B cell (primary cell): Measurements from ENCODE around the gene NR4A1. TPM values are rescaled to one million over a fixed set of nuclear protein-coding genes. Genes with fewer than 3 reads are reported as not detected.
A peak's percentile ranks its signal among the peaks of the same experiment; 100 is the strongest.

Experiments used
- ATAC-seq: fragments of 200-7000 bp; cut with Tn5 transposase; one replicate; pipeline ENCODE4 v1.10.0; 2021; ENCODE audit warnings: low read depth, mild to moderate bottlenecking, moderate number of reproducible peaks, moderate library complexity
- CTCF ChIA-PET: fragments of 350-600 bp; sonication (Branson Sonifier 250); formaldehyde crosslinking; loops from one replicate; lab custom pipeline; 2021; ENCODE audit warnings: antibody characterized with exemption, inconsistent platforms; lab: Charles Lee
- POLR2A ChIA-PET: fragments of 350-600 bp; sonication (Branson Sonifier 250); formaldehyde crosslinking; loops from one replicate; lab custom pipeline; 2021; ENCODE audit warnings: antibody characterized with exemption; lab: Charles Lee
- DNase-seq: peaks from one replicate; pipeline ENCODE4 v3.0.0; 2013
- H2AFZ ChIP-seq: 2 replicates; pipeline ENCODE4 v1.6.1; 2012; ENCODE audit warnings: mild to moderate bottlenecking, low read depth, low read length; ENCODE audit not compliant: insufficient read depth, poor library complexity, severe bottlenecking
- H3K27ac ChIP-seq, 2 donors: 1 replicate in 1 of 2; 2 replicates in 1 of 2; pipeline ENCODE4 v1.5.1; 2012 to 2013; ENCODE audit warnings: low read length in 2 of 2, mild to moderate bottlenecking in 2 of 2, moderate library complexity in 1 of 2
- H3K27me3 ChIP-seq, 4 experiments: fragments of 200-600 bp in 1 of 4; sonication (generic) in 1 of 4; replicated peaks in 1 of 4; 1 replicate in 2 of 4; 2 replicates in 2 of 4; pipeline versions ENCODE4 v1.6.1 to v1.7.0; 2013 to 2016; ENCODE audit warnings: low read length in 3 of 4, mild to moderate bottlenecking in 2 of 4, mixed read lengths in 1 of 4, moderate library complexity in 1 of 4; ENCODE audit not compliant: insufficient read depth in 4 of 4, control insufficient read depth in 3 of 4; ENCODE audit errors: control extremely low read depth in 1 of 4
- H3K36me3 ChIP-seq, 2 experiments: replicated peaks in 1 of 2; 1 replicate in 1 of 2; 2 replicates in 1 of 2; pipeline versions ENCODE4 v1.6.1 to v1.7.1; 2013; ENCODE audit warnings: low read length in 1 of 2; ENCODE audit not compliant: insufficient read depth in 2 of 2, control insufficient read depth in 1 of 2; ENCODE audit errors: control extremely low read depth in 1 of 2, extremely low read depth in 1 of 2
- H3K4me1 ChIP-seq, 2 donors: fragments of 200-600 bp in 1 of 2; sonication (generic) in 1 of 2; 1 replicate in 1 of 2; 2 replicates in 1 of 2; pipeline versions ENCODE4 v1.5.1 to v1.6.1; 2013 to 2017; ENCODE audit warnings: low read length in 2 of 2; ENCODE audit not compliant: control insufficient read depth in 2 of 2, insufficient read depth in 2 of 2
- H3K4me2 ChIP-seq: replicated peaks from 2 replicates; pipeline ENCODE3; 2012; ENCODE audit warnings: mild to moderate bottlenecking, low read depth, low read length; ENCODE audit not compliant: poor library complexity, severe bottlenecking
- H3K4me3 ChIP-seq, 5 experiments: fragments of 200-600 bp in 1 of 5; sonication (generic) in 1 of 5; 1 replicate in 3 of 5; 2 replicates in 2 of 5; pipeline versions ENCODE4 v1.5.1 to v1.7.0; 2011 to 2016; ENCODE audit warnings: low read length in 4 of 5, mild to moderate bottlenecking in 4 of 5, low read depth in 2 of 5, control low read depth in 1 of 5, moderate library complexity in 1 of 5; ENCODE audit not compliant: insufficient read depth in 1 of 5; ENCODE audit errors: control extremely low read depth in 1 of 5, extremely low read depth in 1 of 5
- H3K79me2 ChIP-seq: fragments of 200-600 bp; sonication (generic); one replicate; pipeline ENCODE4 v1.6.0; 2016; ENCODE audit warnings: low read length; ENCODE audit not compliant: control insufficient read depth, insufficient read depth
- H3K9ac ChIP-seq: fragments of 200-600 bp; sonication (generic); 2 replicates; pipeline ENCODE4 v1.6.1; 2017; ENCODE audit warnings: mild to moderate bottlenecking, low read length, moderate library complexity
- H3K9me3 ChIP-seq, 3 donors: one replicate each; pipeline versions ENCODE4 v1.6.1 to v1.7.1; 2013; ENCODE audit warnings: low read length in 2 of 3; ENCODE audit not compliant: control insufficient read depth in 2 of 3, insufficient read depth in 1 of 3; ENCODE audit errors: control extremely low read depth in 1 of 3
- H4K20me1 ChIP-seq: 2 replicates; pipeline ENCODE4 v1.6.0; 2012; ENCODE audit warnings: mild to moderate bottlenecking, low read length; ENCODE audit not compliant: insufficient read depth, control insufficient read depth, poor library complexity, severe bottlenecking
- H3K27ac Mint-ChIP-seq: one replicate; pipeline ENCODE4 v1.8.0; 2021; ENCODE audit warnings: mixed read lengths
- H3K27me3 Mint-ChIP-seq: one replicate; pipeline ENCODE4 v1.8.0; 2021; ENCODE audit warnings: mixed read lengths
- H3K4me1 Mint-ChIP-seq: one replicate; pipeline ENCODE4 v1.8.0; 2021; ENCODE audit warnings: mixed read lengths
- H3K4me3 Mint-ChIP-seq: one replicate; pipeline ENCODE4 v1.8.0; 2021; ENCODE audit warnings: mixed read lengths
- H3K9me3 Mint-ChIP-seq: one replicate; pipeline ENCODE4 v1.8.0; 2022; ENCODE audit warnings: mixed read lengths; ENCODE audit not compliant: insufficient read depth
- CTCF ChIP-seq: fragments of 200-600 bp; IDR thresholded peaks from one replicate; pipeline ENCODE4 v1.8.0; 2022; ENCODE audit warnings: antibody characterized with exemption, mild to moderate bottlenecking
- EZH2 ChIP-seq: IDR thresholded peaks from 2 replicates; pipeline ENCODE4 v1.6.1; 2012; ENCODE audit warnings: borderline replicate concordance, low read depth, mild to moderate bottlenecking, moderate library complexity, low read length; ENCODE audit not compliant: insufficient read depth, poor library complexity, severe bottlenecking
- WGBS: methylation state at CpG from one replicate; pipeline ENCODE4 v1.1.5; 2013; ENCODE audit warnings: missing lambda C conversion rate; ENCODE audit not compliant: insufficient coverage; 5-methylcytosine and 5-hydroxymethylcytosine counted together
- intact Hi-C: fragments of 100-400 bp; cut with micrococcal nuclease; formaldehyde crosslinking; loops from one replicate; pipeline ENCODE4 v1.10.0; 2022
- polyA plus RNA-seq: library from polyadenylated mRNA; depleted of rRNA; stranded (reverse); fragments of >200 nt; gene quantifications from 2 replicates; pipeline ENCODE4 v1.2.3, GENCODE V29; 2012
- total RNA-seq, 2 donors: library from RNA; stranded (reverse); fragments of 120-200 nt in 1 of 2; gene quantifications; 1 replicate in 1 of 2; 2 replicates in 1 of 2; pipeline versions ENCODE4 v1.2.3 to v1.2.4, GENCODE V29; 2013 to 2022

NR4A1 gene
- total and polyA plus RNA-seq, 2 donors (not counting 1 experiment from before 2014, with no cell fraction given) = 43.2 to 470 TPM

GRCh38 chr12:52035190-52035589 lies 16.1 kb upstream of the NR4A1 start:
- intact Hi-C loops = no loop called here
- no CpG with 5 or more reads among the region's 4 CpGs for WGBS
- peaks cover 35 to 58% of the 10 kb centered on the region in 2 donors for H3K4me1 ChIP-seq
- ATAC-seq (no peak), DNase-seq (no peak)
- H3K4me3 ChIP-seq = no peak overlapping the region
- Mint-ChIP-seq H3K9me3 (no peaks in the 10 kb centered on the region), H3K27ac (no peak overlapping the region), H3K4me1 (peaks cover 67% of the 10 kb centered on the region), H3K27me3 (no peaks in the 10 kb centered on the region), H3K4me3 (peak overlapping the region; percentile 50)
- no peak overlapping the region for H3K4me2 ChIP-seq
- no peak for TF ChIP-seq EZH2
- TF ChIP-seq CTCF = no peak
- no peak overlapping the region for H2AFZ ChIP-seq
- H3K27me3 ChIP-seq = peaks cover 0 to 2% (median 0%) of the 10 kb centered on the region in 4 experiments
- H3K9ac ChIP-seq = no peak overlapping the region
- no peaks in the 10 kb centered on the region for H3K79me2 ChIP-seq
- no peaks in the 10 kb centered on the region for H3K36me3 ChIP-seq
- H3K27ac ChIP-seq = no peak overlapping the region
- H3K9me3 ChIP-seq = no peaks in the 10 kb centered on the region
- CTCF ChIA-PET = interaction anchor here (9.6 to 32.6 kb wide), 2 partner anchors 11 to 40 kb away, joined by 125 to 1315 read pairs; partner anchors contain the start of genes ATG101 and SMIM41
- POLR2A ChIA-PET = interaction anchor here (1.2 kb wide), 1 partner anchor 15 kb away, joined by 4 read pairs; the partner anchor contains the start of gene NR4A1
- no peaks in the 10 kb centered on the region for H4K20me1 ChIP-seq

GRCh38 chr12:52035926-52036325 lies 15.3 kb upstream of the NR4A1 start:
- ATAC-seq = no peak
- WGBS = no CpG with 5 or more reads among the region's 2 CpGs

More at GRCh38 chr12:52035926-52036325, 15.3 kb upstream of the NR4A1 start:
- Histone ChIP-seq H3K4me3 (peak overlapping the region in 3 of 5 experiments; percentile 47 to 60 (median 58)), H3K4me2 (peak overlapping the region; percentile 86), H4K20me1 (no peaks in the 10 kb centered on the region), H3K36me3 (no peaks in the 10 kb centered on the region), H2AFZ (no peak overlapping the region), H3K9ac (peak overlapping the region; percentile 64), H3K4me1 (peaks cover 35 to 58% of the 10 kb centered on the region in 2 donors), H3K79me2 (no peaks in the 10 kb centered on the region), H3K27ac (peak overlapping the region; percentile 69 to 70), H3K27me3 (peaks cover 0 to 2% (median 0%) of the 10 kb centered on the region in 4 experiments), H3K9me3 (no peaks in the 10 kb centered on the region)
- Mint-ChIP-seq H3K4me1 (peaks cover 74% of the 10 kb centered on the region), H3K9me3 (no peaks in the 10 kb centered on the region), H3K27ac (peak overlapping the region; percentile 88), H3K4me3 (peak overlapping the region; percentile 85), H3K27me3 (no peaks in the 10 kb centered on the region)
- no peak for DNase-seq
- TF ChIP-seq EZH2 (no peak), CTCF (no peak)
- intact Hi-C loops = no loop called here
- POLR2A ChIA-PET = interaction anchor here (1.1 to 4.0 kb wide), 3 partner anchors 11 to 30 kb away, joined by 3 to 31 read pairs (median 4); partner anchors contain the start of genes NR4A1 and TAMALIN
- CTCF ChIA-PET = interaction anchor here (1.8 to 32.6 kb wide), 3 partner anchors 11 to 39 kb away, joined by 10 to 1315 read pairs (median 125); partner anchors contain the start of genes ATG101, NR4A1 and SMIM41
